ENCODE data around the gene DRAP1.
A peak's percentile ranks its signal among the peaks of the same experiment; 100 is the strongest.
"Not testable (repeated sequence)": the region's sequence is repeated elsewhere in the genome, so short reads cannot be mapped to it uniquely, and the experiment has no call there.

Gene DRAP1

DNA sequence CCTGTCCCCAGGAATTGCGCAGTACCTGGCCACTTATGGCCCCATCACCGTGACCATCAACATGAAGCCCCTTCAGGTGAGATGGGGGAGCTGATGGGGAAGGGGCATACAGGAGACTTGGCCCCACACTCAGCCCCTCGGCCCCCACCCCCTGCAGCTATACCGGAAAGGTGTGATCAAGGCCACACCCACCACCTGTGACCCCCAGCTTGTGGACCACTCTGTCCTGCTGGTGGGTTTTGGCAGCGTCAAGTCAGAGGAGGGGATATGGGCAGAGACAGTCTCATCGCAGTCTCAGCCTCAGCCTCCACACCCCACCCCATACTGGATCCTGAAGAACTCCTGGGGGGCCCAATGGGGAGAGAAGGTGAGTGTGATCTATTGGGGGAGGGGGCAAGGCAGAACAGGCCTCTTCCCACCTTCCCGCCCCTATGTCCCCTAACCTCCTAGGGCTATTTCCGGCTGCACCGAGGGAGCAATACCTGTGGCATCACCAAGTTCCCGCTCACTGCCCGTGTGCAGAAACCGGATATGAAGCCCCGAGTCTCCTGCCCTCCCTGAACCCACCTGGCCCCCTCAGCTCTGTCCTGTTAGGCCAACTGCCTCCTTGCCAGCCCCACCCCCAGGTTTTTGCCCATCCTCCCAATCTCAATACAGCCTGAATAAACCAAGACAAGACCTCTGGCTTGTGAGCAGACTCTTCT, 36.0 kb upstream of the DRAP1 start:
- Mint-ChIP-seq H3K4me1 (ENCODE audit: low read depth) (peaks cover 65% of the 10 kb centered on the region), H3K4me3 (no peak overlapping the region), H3K36me3 (ENCODE audit: low read depth) (peaks cover 71% of the 10 kb centered on the region), H3K27me3 (no peaks in the 10 kb centered on the region), H3K9me3 (no peaks in the 10 kb centered on the region), H3K27ac (no peak overlapping the region)
- no peak for DNase-seq

DNA sequence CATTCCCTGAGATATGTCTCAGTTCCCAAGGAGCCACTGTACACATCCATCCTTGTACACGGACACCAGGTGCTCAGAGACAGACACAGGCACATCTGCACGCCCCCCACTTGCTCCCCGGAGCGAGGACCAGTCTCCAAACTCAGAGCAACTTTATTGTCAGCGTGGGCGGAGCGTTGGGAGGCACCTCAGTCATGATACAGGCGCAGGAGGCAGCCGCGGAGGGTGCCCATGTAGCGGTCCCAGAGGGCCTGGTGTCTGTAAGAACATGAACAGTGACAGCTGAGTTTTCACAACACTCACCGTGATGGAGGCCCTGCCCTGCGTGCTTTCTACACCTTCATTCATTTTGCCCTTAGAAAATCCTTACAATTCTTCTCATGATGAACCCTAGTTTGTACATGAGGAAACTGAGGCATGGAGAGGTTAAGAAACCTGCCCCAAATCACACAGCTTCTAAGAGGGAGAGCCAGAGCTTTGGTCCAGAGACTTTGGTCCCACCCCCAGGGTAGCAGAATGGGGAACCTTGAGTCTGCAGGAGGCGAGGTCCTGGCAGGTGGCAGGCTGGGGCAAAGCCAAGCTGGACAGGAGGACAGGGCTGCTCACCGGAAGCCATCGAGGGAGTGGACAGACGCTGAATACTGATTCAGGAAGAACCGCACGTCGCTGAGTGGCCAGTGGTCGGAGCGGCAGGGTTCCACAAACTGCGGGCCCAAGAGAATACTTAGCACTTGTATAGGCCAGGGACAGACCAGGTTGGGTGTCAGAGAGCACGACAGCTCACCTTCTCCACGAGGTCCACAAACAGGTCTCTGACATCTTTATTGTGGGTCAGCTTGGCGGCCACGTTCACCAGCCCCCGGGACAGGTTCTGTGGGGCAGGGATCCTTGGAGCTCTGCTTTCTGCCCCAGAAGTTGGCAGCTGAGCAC, 35.2 kb upstream of the DRAP1 start:
- Mint-ChIP-seq H3K4me3 (no peak overlapping the region), H3K36me3 (ENCODE audit: low read depth) (peaks cover 72% of the 10 kb centered on the region), H3K4me1 (ENCODE audit: low read depth) (peaks cover 68% of the 10 kb centered on the region), H3K9me3 (no peaks in the 10 kb centered on the region), H3K27ac (peak overlapping the region; percentile 88), H3K27me3 (no peaks in the 10 kb centered on the region)
- no peak for DNase-seq

DNA sequence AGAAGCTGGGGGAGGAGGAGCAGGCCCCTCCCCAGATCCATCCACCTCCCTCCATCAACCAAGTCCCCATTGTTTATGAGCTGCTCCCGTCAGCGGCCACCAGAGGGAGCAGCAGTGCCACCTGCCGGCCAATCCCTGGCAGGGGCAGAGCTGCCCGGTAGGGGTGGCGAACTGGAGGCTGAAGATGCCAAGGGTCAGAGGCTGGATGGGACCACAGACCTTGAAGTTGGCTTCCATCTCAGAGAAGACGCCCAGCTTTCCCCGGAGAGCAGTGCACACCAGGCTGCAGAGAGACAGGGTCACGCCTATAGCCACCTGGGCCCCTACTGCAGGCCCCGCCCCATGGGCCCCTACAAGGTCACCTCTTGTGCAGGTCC, 34.5 kb upstream of the DRAP1 start:
- Mint-ChIP-seq H3K27ac (peak overlapping the region; percentile 88), H3K4me1 (ENCODE audit: low read depth) (peaks cover 68% of the 10 kb centered on the region), H3K4me3 (peak overlapping the region; percentile 38), H3K27me3 (no peaks in the 10 kb centered on the region), H3K36me3 (ENCODE audit: low read depth) (peaks cover 72% of the 10 kb centered on the region), H3K9me3 (no peaks in the 10 kb centered on the region)
- peak; percentile 88 for DNase-seq

DNA sequence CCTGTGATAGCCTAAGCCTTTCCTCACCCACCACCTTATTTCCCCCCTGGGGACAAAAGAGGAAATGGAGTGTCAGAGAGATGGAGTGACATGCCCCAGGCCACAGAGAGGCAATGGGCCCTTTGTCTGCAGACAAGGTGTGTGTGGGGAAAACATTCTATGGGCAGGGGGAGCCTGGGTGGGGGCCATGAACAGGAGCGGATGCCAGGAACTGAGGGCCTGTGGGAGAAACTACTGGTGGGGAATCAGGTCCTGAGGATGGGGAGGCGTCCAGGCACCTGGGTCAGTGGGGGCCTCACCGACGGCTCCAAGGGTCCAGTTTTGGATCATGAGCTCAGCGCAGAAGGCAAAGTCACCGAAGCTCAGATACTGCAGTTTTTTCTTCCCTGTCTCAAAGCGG, 34.0 kb upstream of the DRAP1 start:
- Mint-ChIP-seq H3K27me3 (no peaks in the 10 kb centered on the region), H3K4me3 (no peak overlapping the region), H3K27ac (peak overlapping the region; percentile 88), H3K36me3 (ENCODE audit: low read depth) (peaks cover 72% of the 10 kb centered on the region), H3K9me3 (no peaks in the 10 kb centered on the region), H3K4me1 (ENCODE audit: low read depth) (peaks cover 68% of the 10 kb centered on the region)
- DNase-seq = no peak

DNA sequence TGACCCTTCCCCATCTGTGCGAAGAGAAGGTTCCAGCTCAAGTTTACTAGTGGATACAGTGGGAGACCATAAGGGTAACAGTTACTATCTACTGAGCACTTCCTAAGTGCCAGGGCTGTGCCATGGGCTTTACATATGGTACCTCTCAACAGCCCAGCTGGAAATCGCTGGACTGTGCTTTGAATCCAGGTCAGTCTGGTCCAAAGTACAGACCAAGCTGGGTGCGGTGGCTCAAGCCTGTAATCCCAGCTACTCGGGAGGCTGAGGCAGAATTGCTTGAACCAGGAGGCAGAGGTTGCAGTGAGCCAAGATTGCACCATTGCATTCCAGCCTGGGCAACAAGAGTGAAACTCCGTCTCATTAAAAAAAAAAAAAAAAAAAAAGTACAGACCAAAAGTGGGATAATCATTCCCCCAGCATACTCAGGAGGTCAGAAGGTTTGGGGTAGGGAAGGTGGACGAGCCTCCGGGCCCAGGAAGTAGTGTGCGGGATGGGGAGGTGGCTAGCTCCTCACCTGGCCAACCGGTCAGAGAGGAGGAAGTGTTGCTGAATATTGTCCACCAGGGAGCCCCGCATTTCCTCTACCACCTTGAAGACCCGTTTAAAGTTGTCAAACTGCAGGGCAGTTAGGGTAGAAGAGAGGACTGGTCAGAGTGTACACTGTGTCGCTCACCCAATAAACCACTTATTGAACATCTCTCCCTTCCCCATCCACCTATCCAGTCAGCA, 33.3 kb upstream of the DRAP1 start:
- no peak for DNase-seq
- Mint-ChIP-seq H3K4me1 (ENCODE audit: low read depth) (peaks cover 62% of the 10 kb centered on the region), H3K4me3 (peak overlapping the region; percentile 100), H3K27me3 (no peaks in the 10 kb centered on the region), H3K9me3 (no peaks in the 10 kb centered on the region), H3K27ac (peak overlapping the region; percentile 97), H3K36me3 (ENCODE audit: low read depth) (peaks cover 69% of the 10 kb centered on the region)

DNA sequence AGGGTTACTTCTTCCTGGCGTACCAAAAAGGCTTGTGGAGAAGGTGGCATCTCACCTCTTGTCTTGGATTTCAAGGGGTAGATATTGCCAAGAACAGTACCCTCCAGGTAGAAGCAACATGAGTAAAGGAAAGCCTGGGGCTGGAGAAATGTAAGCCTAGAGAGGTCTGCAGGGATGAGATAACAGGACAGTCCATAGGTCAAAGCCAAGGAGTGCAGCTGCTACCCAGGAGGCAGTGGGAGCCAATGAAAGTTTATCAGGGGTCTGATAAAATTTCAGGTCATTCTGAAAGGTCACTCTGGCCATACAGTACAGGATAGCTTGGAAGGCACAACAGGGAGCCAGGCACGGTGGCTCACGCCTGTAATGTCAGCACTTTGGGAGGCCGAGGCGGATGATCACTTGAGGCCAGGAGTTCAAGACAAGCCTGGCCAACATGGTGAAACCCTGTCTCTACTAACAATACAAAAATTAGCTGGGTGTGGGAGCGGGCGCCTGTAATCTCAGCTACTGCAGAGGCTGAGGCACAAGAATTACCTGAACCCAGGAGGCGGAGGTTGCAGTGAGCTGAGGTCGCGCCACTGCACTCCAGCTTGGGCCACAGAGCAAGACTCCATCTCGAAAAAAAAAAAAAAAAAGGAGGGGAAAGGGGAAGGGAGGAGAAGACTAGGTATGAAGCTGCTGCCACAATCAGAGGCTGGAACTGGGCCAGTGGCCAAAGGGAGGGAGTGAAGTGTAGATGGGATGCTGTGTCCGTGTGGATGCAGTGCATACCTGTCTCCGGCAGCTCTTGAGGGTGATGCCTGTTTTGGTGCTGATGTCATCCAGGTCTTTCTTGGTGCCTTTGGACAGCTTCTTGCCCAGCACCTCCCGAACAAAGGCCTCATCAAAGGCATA, 32.2 kb upstream of the DRAP1 start:
- Mint-ChIP-seq H3K36me3 (ENCODE audit: low read depth) (peaks cover 71% of the 10 kb centered on the region), H3K27ac (peak overlapping the region; percentile 97), H3K27me3 (no peaks in the 10 kb centered on the region), H3K4me1 (ENCODE audit: low read depth) (peaks cover 57% of the 10 kb centered on the region), H3K4me3 (peak overlapping the region; percentile 100), H3K9me3 (no peaks in the 10 kb centered on the region)
- DNase-seq = no peak

DNA sequence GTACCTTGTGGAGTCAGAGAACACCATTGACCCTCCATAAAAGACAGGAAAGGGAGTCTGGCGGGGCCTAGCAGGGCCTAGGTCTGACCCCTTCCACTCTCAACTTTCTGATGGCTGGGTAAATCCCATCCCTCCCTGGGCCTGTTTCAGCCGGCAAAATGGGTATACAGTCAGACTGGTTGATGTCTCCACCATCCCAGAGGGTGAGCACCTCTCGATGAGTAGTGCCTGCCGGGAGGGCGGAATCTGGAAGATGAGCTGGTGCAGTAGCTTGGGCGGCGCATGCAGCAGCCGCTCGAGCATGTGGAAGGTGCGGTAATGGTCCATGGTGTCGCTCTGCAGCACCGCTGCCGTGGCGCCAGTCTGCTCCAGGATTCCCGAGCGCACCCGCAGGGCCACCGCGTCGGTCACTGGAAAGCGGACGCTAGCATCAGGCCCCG, 31.5 kb upstream of the DRAP1 start:
- Mint-ChIP-seq H3K4me1 (ENCODE audit: low read depth) (peaks cover 62% of the 10 kb centered on the region), H3K4me3 (peak overlapping the region; percentile 100), H3K9me3 (no peaks in the 10 kb centered on the region), H3K27me3 (no peaks in the 10 kb centered on the region), H3K27ac (peak overlapping the region; percentile 97), H3K36me3 (ENCODE audit: low read depth) (peaks cover 71% of the 10 kb centered on the region)
- DNase-seq = no peak

DNA sequence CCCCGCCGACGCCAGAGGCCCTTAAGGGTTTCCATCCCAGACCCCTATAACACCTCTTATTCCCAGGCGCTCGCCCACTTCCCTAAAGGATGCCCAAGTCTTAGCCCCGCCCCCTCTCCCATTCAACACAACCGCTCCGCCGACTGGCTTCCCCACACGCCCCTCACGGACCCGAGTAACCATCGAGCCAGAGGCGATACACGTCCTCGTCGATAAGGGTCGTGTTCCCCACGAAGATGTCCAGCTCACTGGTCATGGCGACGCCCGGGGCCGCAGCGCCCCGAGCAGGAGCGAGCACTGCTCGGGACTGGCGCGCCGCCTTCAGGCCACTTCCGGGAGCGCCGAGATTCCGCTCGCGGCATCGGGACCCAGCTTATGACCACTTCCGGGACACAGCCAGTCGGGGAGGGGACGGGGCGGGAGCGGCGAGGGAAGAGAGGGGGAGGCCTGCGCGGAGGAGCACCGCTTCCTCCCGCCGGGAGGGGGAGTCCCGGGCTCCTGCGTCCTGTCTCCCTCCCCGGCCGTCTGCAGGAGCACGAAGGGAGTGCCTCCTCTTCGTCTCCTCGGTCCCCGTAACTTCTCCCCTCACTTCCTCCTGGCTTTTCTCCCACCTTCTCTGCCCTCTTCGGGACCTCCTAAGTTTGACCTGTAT, 30.9 kb upstream of the DRAP1 start, which contains the start of gene FIBP:
Gene FIBP, minus strand, starts transcription at position 309 of the 652 bp plus-strand sequence. Its CDS starts 53 bp downstream, at position 256.
- Mint-ChIP-seq H3K4me3 (peak within 1 kb of the TSS; percentile 100), H3K27me3 (no peaks in the 10 kb centered on the region), H3K9me3 (no peaks in the 10 kb centered on the region), H3K27ac (peak within 1 kb of the TSS; percentile 97), H3K36me3 (ENCODE audit: low read depth) (peaks cover 71% of the 10 kb centered on the region), H3K4me1 (ENCODE audit: low read depth) (peaks cover 68% of the 10 kb centered on the region)
- peak; percentile 97 for DNase-seq

DNA sequence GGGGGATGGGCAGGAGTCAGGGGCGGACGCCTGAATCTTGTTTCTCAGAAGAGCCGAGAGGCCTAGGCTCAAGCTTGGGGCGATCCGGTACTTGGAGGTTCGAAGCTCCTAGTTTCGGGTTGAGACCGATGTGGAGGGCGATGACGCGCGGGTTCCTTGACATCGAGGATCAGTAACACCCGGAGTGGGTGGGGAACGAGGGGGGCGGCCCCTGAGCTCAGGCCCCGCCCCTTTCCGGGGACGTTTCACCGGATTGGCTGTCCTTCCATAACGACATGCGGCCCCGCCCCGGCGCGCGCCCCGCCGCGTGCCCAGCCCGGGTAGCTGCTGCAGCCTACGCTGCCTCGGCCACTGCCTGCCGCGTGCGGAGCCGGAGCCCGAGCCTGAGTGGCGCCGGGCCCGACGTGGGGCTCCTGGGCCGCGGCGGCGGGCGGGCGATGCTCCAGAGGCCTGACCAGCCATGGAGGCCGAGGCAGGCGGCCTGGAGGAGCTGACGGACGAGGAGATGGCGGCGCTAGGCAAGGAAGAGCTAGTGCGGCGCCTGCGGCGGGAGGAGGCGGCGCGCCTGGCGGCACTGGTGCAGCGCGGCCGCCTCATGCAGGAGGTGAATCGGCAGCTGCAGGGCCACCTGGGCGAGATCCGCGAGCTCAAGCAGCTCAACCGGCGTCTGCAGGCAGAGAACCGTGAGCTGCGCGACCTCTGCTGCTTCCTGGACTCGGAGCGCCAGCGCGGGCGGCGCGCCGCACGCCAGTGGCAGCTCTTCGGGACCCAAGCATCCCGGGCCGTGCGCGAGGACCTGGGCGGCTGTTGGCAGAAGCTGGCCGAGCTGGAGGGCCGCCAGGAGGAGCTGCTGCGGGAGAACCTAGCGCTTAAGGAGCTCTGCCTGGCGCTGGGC, 28.7 kb upstream of the DRAP1 start, which contains the start of gene CCDC85B:
Gene CCDC85B, plus strand, starts transcription at position 350 of the 895 bp plus-strand sequence. Its CDS starts 111 bp downstream, at position 461.
- no peaks in the 10 kb centered on the region for H3K27me3 Mint-ChIP-seq
- DNase-seq = peak; percentile 99
- H3K27ac Mint-ChIP-seq = peak within 1 kb of the TSS; percentile 97
- H3K9me3 Mint-ChIP-seq = no peaks in the 10 kb centered on the region
- peak within 1 kb of the TSS; percentile 100 for H3K4me3 Mint-ChIP-seq
- H3K4me1 Mint-ChIP-seq (ENCODE audit: low read depth) = peaks cover 70% of the 10 kb centered on the region
- H3K36me3 Mint-ChIP-seq (ENCODE audit: low read depth) = peaks cover 66% of the 10 kb centered on the region

DNA sequence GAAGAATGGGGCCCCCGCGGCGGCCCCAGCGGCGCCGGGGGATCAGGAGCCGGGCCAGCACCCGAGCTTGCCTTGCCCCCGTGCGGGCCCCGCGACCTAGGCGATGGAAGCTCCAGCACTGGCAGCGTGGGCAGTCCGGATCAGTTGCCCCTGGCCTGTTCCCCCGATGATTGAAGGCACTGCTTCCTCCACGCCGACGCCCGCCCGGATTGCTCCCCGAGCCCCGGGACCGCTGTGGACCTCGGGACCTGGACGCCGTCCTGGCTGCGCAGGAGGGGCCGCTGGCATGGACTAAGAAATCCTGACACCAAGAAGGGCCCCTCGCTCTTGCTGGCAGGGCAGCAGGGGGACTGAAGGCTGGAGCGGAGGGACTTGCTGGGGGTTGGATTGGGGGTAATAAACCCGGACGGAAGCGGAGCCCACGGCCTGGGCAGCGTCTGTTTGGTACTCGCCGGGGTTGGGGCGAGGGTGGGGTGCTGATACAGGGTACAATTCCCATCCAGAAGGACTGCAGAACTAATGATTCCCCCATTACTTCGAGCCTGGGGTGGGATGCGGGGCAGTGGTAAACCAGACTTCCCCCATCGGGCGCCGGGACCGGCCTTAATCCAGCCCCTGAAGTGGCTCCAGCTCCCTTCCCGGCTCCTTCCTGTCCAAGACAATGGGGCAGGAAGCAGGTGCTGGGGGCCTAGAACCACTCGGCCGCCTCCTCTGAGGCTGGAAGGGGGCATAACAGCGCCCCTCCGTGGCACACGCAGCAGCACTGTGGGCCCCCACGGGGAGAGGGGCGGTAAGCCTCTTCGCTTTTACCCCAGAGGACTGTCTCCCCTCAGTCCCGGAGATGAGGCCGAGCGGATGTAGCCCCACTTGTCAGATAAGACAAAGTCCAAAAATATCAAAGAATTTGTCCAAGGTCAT, 27.7 kb upstream of the DRAP1 start:
- H3K4me3 Mint-ChIP-seq = peak overlapping the region; percentile 100
- peak; percentile 72 for DNase-seq

DNA sequence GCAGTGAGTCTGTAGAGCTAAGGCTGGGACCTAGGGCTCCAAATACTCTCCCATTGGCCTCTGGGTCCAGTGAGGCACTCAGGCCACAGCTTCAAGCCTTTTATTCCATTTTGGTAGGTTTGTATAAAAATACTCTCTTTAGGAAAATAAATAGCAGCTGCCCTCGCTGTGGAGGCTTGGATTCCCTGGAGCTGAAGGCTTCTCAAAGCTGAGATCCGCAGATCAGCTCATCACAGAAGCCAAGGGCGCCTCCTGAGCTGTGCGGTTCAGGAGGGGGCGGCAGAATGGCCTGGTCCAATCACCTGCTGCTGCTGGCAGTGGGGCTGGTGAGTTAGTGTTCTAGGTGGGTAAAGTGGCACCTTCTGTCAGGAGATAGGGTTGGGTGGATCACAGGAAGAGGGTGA, 27.1 kb upstream of the DRAP1 start:
- peaks cover 66% of the 10 kb centered on the region for H3K36me3 Mint-ChIP-seq (ENCODE audit: low read depth)
- H3K4me3 Mint-ChIP-seq = peak overlapping the region; percentile 100
- H3K27me3 Mint-ChIP-seq, H3K9me3 Mint-ChIP-seq: not testable (repeated sequence)
- peaks cover 75% of the 10 kb centered on the region for H3K4me1 Mint-ChIP-seq (ENCODE audit: low read depth)
- peak overlapping the region; percentile 94 for H3K27ac Mint-ChIP-seq
- peak; percentile 65 for DNase-seq

More for the DNA sequence above, 27.7 kb upstream of the DRAP1 start:
- H3K4me1 Mint-ChIP-seq (ENCODE audit: low read depth) = peaks cover 75% of the 10 kb centered on the region
- H3K9me3 Mint-ChIP-seq = no peaks in the 10 kb centered on the region
- H3K27ac Mint-ChIP-seq = peak overlapping the region; percentile 94
- H3K36me3 Mint-ChIP-seq (ENCODE audit: low read depth) = peaks cover 66% of the 10 kb centered on the region
- no peaks in the 10 kb centered on the region for H3K27me3 Mint-ChIP-seq

All from activated T-cell treated with anti-CD3 and anti-CD28 coated beads, Interleukin-2, amount 50 U/mL, for 24 hours (primary cell).